ENCODE data around the gene ZNF236.

ZNF236 gene

GRCh38 chr18:76972846-76973519 lies 150.6 kb downstream of the ZNF236 start:
- no peak for DNase-seq (ENCODE audit: low read depth in 2 of 2)

GRCh38 chr18:76973520-76974266 lies 151.3 kb downstream of the ZNF236 start:
- no peak for DNase-seq (ENCODE audit: low read depth in 2 of 2)

- DNase-seq (ENCODE audit: low read depth in 2 of 2), result no peak
Measured at GRCh38 chr18:76974386-76974785, 152.0 kb downstream of the ZNF236 start.

DNA sequence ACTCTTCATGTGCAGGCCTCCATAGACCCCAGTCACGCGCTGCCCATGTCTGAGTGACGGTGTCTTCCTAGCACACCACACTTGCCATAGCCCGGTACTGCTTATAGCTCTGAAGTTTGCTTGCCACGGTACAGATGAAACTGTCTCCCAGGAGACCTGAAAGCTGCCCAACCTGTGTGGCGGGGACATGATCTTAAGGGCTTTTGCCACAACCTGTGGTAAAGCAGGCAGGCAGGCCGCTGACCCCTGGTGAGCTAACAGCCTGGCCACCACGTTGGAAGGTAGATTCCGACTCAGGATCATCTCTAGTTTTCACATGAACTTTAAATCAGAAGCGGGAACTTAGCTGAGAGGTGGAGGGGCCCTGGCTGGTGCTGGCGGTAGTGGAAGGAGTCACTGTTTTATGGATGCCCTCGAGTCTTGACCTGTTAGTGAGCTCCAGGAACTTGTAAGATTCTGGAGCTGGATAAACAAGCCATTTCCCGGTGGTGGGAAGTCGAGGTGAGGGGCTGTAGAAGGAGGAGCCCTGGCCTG lies 153.3 kb downstream of the ZNF236 start:
- DNase-seq (ENCODE audit: low read depth in 2 of 2), result no peak

DNA sequence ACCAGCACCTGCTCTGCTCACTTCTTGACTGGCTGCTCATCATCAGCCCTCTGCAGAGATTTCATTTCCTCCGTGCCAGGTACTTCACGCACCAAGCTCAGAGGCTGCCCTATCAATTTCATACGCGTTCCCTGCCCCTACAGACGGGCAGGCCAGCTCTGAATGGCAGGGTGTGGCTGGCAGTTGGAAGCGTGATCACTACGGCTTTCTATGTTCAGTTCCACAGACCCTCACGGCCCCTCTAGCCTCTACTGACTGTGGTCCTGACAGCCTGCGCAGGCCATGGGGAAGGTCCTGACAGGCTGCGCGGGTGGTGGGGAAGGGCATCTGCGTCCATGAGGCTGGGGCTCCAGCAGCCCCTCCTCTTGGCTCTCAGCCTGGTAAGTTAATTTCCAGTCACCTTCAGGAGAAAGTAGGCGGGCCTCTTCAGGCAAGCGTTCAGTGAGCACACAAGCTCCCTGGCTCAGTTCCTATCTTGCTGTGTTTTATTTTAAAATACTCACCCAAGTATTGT lies 154.8 kb downstream of the ZNF236 start:
- no peak for DNase-seq (ENCODE audit: low read depth in 2 of 2)

DNA sequence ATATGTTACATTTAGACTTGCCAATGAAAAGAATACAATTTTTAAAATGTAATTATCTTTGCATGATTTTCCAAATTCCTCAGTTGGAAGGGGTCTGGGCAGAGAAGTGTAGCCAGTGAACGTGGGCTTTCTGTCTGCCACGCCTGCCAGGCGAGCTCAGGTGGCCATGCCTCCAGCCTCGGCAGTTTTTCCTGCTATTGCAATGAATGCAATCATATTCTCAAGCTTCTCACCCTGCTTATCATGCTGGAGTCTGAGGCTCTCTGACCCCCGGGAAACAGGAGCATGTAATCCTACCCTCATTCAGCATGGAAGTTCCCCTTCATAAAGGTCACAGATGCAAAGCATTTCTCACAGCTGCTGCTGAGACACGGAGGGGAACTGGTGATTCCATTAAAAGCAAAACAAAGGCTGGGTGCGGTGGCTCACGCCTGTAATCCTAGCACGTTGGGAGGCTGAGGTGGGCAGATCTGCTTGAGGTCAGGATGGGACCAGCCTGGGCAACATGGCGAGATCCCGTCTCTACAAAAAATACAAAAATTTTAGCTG lies 155.4 kb downstream of the ZNF236 start:
- no peak for DNase-seq (ENCODE audit: low read depth in 2 of 2)

DNA sequence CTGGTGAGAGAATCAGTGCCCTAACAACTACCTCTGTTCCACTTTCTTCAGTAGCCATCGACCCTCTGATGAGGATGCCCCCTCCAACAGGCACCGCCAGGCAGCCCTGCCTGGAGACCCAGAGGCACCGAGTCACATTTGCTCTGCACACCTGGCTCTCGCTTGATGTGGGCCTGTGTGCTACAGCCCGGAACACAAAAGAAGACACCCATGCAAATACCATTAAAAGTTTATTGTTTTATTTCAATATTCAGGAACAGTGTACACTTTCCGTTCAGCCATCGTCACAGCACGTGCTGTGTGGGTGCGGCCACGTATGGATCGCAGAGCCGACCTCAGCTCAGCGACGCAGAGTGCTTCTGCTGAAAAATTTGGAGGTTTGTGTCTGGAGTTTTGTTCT lies 156.3 kb downstream of the ZNF236 start:
- no peak for DNase-seq (ENCODE audit: low read depth in 2 of 2)

- DNase-seq (ENCODE audit: low read depth in 2 of 2), result no peak
Measured at GRCh38 chr18:76979111-76979751, 156.9 kb downstream of the ZNF236 start.

GRCh38 chr18:76979906-76980305 lies 157.5 kb downstream of the ZNF236 start:
- no peak for DNase-seq (ENCODE audit: low read depth in 2 of 2)

GRCh38 chr18:76980663-76981395 lies 158.5 kb downstream of the ZNF236 start:
- no peak for DNase-seq (ENCODE audit: low read depth in 2 of 2)

GRCh38 chr18:76981396-76981968 lies 159.1 kb downstream of the ZNF236 start:
- DNase-seq (ENCODE audit: low read depth in 2 of 2), result no peak

DNA sequence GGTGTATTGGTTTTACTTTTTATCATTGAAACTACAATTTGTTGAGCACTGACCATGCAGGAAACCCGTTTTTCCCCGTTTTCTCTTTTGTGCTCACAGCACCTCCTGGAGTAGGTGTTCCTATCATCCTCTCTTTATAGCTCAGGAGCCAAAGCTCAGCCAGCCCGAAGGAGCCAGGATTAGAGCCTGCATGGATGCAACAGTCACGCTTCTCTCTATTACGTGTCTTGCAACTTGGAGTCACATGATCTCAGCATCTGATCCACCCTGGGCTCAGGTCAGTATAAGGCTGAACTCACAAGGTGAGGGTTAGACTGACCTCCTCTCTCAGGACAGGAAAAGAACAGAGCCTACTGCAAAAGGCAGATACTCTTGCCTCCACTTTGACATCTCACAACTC lies 159.7 kb downstream of the ZNF236 start:
- no peak for DNase-seq (ENCODE audit: low read depth in 2 of 2)

DNA sequence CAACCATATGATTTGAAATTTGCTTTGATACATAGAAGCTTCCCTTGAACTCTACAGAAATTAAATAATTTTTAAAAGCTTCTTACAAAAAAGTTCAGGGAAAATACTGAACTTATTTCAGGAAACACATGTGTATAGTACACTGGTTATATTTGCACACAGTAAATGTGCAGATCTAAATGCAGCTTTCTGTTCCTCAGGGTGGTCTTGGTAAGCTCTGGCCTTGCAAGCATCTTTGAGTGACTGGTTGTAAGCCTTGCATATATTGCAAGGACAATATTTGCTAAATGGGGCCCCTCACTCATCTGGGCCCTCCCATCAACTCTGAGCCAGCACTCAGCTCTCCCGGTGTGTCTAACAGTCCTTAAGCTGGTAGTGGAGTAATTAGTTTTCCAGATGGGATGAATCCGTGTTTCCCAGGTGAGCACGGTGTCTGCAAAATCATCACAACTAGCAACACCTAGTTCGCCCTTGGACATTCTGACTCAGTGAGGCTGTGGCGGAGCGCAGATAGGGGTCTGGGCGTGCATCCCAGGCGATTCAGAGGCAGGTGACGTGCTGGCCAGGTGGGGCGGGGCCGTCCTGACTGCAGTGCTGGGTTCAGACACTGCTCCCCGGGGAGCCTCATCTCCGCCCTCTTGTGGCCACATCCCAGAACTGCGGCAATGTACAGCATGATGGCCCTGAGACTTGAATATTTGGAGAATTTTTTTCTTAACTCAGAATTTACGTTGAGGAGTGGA lies 160.7 kb downstream of the ZNF236 start:
- DNase-seq (ENCODE audit: low read depth in 2 of 2), result peak; percentile 83 to 85

DNA sequence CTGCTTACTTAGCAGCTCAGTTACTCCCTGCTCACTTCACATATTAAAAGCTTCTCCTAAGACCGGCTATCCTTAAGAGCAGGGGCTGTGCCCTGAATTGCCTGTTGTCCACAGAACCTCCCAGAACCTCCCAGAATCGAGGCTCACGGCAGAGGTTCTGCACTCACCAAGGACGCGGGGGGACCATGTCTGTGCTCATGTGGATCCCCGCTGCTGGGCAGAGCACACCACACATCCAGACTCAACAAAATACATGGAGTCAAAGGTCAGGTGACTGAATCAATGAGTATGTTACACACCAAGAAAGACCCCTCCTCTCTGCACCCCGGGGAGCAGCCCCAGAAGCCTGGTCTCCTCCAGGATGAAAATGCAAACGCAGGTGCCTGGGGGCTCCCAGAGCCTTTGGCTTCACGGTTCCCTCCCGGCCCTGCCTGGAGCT lies 161.3 kb downstream of the ZNF236 start:
- no peak for DNase-seq (ENCODE audit: low read depth in 2 of 2)

- DNase-seq (ENCODE audit: low read depth in 2 of 2), result no peak
Measured at GRCh38 chr18:76984193-76985155, 162.1 kb downstream of the ZNF236 start.

DNA sequence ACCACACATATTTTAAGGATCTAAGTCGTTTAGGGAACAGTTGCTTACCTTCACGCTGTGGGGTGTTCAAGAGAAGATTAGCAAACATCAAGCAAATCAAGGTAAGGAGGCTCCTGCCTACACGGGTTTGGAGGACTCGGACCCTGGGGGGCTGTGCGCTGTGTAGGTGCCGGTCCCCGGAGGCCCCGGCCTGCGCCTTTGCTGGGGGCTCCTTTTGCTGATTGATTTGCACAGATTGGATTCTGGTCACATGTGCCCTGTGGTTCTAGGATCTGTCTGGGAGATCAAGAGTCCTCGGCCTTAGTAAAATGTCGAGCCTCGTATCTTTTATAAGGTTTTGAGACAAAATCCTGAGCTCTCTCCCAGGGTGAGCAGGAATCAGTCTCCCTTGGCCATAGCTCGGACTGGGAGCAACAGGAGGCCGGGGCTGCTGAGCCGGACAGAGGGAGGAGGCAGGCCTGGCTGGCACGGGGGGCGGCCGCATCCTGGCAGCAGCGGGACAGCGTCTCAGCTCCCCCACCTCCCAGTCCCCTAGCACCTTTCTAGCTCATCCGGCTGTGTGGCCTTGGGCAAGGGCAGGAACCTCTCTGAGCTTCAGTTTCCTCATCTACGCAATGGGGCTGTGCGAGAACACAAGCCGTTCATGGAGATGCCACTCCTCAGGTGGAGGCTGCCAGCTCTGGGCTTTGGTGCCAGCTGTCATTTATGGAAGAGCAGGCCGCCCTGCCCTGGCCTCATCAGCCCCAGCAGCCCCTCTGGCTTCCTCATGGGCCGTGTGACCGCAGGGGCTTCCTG lies 163.0 kb downstream of the ZNF236 start:
- DNase-seq (ENCODE audit: low read depth in 2 of 2), result no peak

GRCh38 chr18:76985951-76986236 lies 163.5 kb downstream of the ZNF236 start:
- no peak for DNase-seq (ENCODE audit: low read depth in 2 of 2)

- DNase-seq (ENCODE audit: low read depth in 2 of 2), result no peak
Measured at GRCh38 chr18:76986406-76986805, 164.0 kb downstream of the ZNF236 start.
